DND-41 (cell line): ENCODE data around the gene TSPYL1.

Experiments used
- ATAC-seq: fragments of 200-7000 bp; cut with Tn5 transposase; 3 replicates; pipeline ENCODE4 v1.9.1; 2021; ENCODE audit warnings: low read depth; ENCODE audit not compliant: insufficient read depth
- DNase-seq: peaks from one replicate; pipeline ENCODE4 v3.0.0-alpha.2; 2020
- H2AFZ ChIP-seq: 2 replicates; pipeline ENCODE4 v1.6.0; 2012; ENCODE audit warnings: low read depth, low read length
- H3K27ac ChIP-seq: 2 replicates; pipeline ENCODE4 v1.5.1; 2012; ENCODE audit warnings: low read length, inconsistent platforms
- H3K27me3 ChIP-seq: fragments of 200-600 bp; sonication (generic); 2 replicates; pipeline ENCODE4 v1.6.0; 2012; ENCODE audit warnings: low read length, mild to moderate bottlenecking, inconsistent platforms; ENCODE audit not compliant: insufficient read depth, poor library complexity
- H3K36me3 ChIP-seq: 2 replicates; pipeline ENCODE4 v1.5.1; 2012; ENCODE audit warnings: low read length, inconsistent platforms; ENCODE audit not compliant: insufficient read depth
- H3K4me1 ChIP-seq: 2 replicates; pipeline ENCODE4 v1.5.1; 2012; ENCODE audit warnings: mild to moderate bottlenecking, low read length; ENCODE audit not compliant: insufficient read depth
- H3K4me2 ChIP-seq: 2 replicates; pipeline ENCODE4 v1.6.0; 2012; ENCODE audit warnings: mild to moderate bottlenecking, moderate library complexity, low read length, inconsistent platforms; ENCODE audit not compliant: insufficient read depth
- H3K4me3 ChIP-seq, 2 experiments: fragments of 200-600 bp in 1 of 2; shearing (Covaris generic) in 1 of 2; 2 replicates each; pipeline ENCODE4 v1.5.1; 2012 to 2016; ENCODE audit warnings: inconsistent platforms in 2 of 2, low read length in 2 of 2, mild to moderate bottlenecking in 2 of 2, low read depth in 1 of 2, moderate library complexity in 1 of 2
- H3K79me2 ChIP-seq: 2 replicates; pipeline ENCODE4 v1.6.0; 2012; ENCODE audit warnings: low read length, inconsistent platforms; ENCODE audit not compliant: insufficient read depth
- H3K9ac ChIP-seq: 2 replicates; pipeline ENCODE4 v1.6.0; 2012; ENCODE audit warnings: low read depth, mild to moderate bottlenecking, inconsistent platforms, low read length, moderate library complexity
- H3K9me3 ChIP-seq: 2 replicates; pipeline ENCODE4 v1.5.1; 2012; ENCODE audit warnings: low read length, moderate library complexity, mild to moderate bottlenecking, inconsistent platforms; ENCODE audit not compliant: insufficient read depth, severe bottlenecking
- H4K20me1 ChIP-seq: 2 replicates; pipeline ENCODE4 v1.6.0; 2012; ENCODE audit warnings: low read length; ENCODE audit not compliant: insufficient read depth
- EZH2 ChIP-seq: IDR thresholded peaks from 3 replicates; pipeline ENCODE4 v1.6.1; 2012; ENCODE audit warnings: borderline replicate concordance, low read depth, mild to moderate bottlenecking, moderate library complexity, low read length, inconsistent platforms; ENCODE audit not compliant: severe bottlenecking
- TF ChIP-seq, protein P1 (sequence below): IDR thresholded peaks from 2 replicates; pipeline ENCODE4 v1.5.1; 2012; ENCODE audit warnings: borderline replicate concordance, low read length, moderate library complexity, mild to moderate bottlenecking; ENCODE audit not compliant: poor library complexity, severe bottlenecking; ENCODE audit errors: extremely low read depth

The TSPYL1 gene

DNA sequence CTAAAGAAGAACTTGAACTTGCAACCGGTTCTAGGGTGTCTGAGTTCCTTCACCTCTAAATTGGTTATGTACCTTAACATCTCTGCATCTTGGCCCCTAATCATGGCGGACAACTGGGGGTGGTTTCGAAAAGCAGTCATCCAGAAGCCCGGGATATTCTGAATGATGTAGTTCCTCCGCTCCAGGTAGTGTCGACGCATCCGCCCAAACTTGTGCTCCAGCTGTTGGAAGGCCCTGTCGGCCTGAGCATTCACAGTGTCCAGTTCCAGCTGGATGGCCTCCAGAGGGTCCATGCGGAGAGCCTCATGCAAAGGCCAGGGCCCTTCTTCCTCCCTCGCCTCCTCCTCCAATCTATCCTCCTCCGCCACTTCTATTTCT, 887 bp downstream of the TSPYL1 start:
- no peak for TF ChIP-seq EZH2
- TF ChIP-seq, protein P1, sequence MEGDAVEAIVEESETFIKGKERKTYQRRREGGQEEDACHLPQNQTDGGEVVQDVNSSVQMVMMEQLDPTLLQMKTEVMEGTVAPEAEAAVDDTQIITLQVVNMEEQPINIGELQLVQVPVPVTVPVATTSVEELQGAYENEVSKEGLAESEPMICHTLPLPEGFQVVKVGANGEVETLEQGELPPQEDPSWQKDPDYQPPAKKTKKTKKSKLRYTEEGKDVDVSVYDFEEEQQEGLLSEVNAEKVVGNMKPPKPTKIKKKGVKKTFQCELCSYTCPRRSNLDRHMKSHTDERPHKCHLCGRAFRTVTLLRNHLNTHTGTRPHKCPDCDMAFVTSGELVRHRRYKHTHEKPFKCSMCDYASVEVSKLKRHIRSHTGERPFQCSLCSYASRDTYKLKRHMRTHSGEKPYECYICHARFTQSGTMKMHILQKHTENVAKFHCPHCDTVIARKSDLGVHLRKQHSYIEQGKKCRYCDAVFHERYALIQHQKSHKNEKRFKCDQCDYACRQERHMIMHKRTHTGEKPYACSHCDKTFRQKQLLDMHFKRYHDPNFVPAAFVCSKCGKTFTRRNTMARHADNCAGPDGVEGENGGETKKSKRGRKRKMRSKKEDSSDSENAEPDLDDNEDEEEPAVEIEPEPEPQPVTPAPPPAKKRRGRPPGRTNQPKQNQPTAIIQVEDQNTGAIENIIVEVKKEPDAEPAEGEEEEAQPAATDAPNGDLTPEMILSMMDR: no peak
- DNase-seq: no peak
- Histone ChIP-seq H2AFZ (peak overlapping the region; percentile 90; the same call in 1 of the 2 replicates), H3K4me2 (peak overlapping the region; percentile 98), H3K4me1 (peaks cover 60% of the 10 kb centered on the region), H3K36me3 (peaks cover 50% of the 10 kb centered on the region), H3K79me2 (peaks cover 64% of the 10 kb centered on the region), H3K9me3 (no peaks in the 10 kb centered on the region), H3K9ac (peak overlapping the region; percentile 93), H3K27me3 (no peaks in the 10 kb centered on the region), H3K27ac (peak overlapping the region; percentile 92), H4K20me1 (peaks cover 28% of the 10 kb centered on the region), H3K4me3 (peak overlapping the region; percentile 60 to 95)
- ATAC-seq: no peak

DNA sequence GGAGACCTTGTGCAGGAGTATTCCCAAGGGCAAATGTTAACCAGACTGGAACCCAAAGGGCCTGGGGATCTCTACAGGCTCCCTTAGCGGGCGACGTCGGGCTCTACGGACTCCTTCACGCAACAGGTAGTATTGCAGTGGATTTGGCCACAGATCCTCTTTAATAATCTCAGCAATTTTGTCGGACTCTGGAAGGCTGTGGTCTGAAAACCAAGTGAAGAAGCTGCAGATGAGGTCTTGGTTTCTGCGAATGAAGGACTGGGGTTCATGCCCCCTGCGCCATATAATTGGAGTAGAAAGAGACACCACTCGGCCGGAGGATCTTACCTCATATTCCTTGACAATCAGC, 1.3 kb downstream of the TSPYL1 start:
- peaks cover 60% of the 10 kb centered on the region for H3K4me1 ChIP-seq

DNA sequence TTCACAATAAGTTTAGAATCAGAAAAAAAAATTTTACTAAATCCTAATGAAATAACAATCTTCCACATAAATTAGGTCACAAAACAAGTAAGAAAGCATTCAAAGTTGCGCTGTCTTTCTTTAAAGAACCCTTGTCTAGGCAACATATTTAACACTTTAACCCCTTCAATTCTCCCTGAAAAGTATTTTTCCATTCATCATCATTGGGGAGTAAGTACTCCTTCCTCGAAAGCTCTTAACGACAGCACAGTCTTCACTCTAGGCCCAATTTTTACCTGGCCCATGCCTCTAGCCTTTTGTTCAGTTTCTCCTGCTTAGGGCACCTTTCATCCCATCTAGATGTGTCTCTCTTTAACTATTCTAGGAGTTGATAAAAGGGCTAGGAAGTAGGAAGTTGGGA, 2.6 kb downstream of the TSPYL1 start:
- Histone ChIP-seq H3K9me3 (no peaks in the 10 kb centered on the region), H3K9ac (peak overlapping the region; percentile 93)

More for the DNA sequence above, 1.3 kb downstream of the TSPYL1 start:
- ATAC-seq (no peak), DNase-seq (no peak)
- Histone ChIP-seq H3K27ac (peak overlapping the region; percentile 92), H4K20me1 (peaks cover 28% of the 10 kb centered on the region), H3K4me2 (peak overlapping the region; percentile 98), H3K4me3 (peak overlapping the region; percentile 60 to 95; a peak in 3 of 4 replicates), H2AFZ (no peak overlapping the region), H3K9ac (peak overlapping the region; percentile 93), H3K9me3 (no peaks in the 10 kb centered on the region), H3K36me3 (peaks cover 52% of the 10 kb centered on the region), H3K27me3 (no peaks in the 10 kb centered on the region), H3K79me2 (peaks cover 65% of the 10 kb centered on the region)
- no peak for TF ChIP-seq EZH2
- TF ChIP-seq, protein P1: no peak

More for the DNA sequence above, 2.6 kb downstream of the TSPYL1 start:
- Histone ChIP-seq H3K4me2 (peak overlapping the region; percentile 98), H2AFZ (no peak overlapping the region), H3K4me3 (peak overlapping the region; percentile 2 to 95; a peak in 3 of 4 replicates), H3K27me3 (no peaks in the 10 kb centered on the region), H4K20me1 (peaks cover 28% of the 10 kb centered on the region), H3K36me3 (peaks cover 60% of the 10 kb centered on the region), H3K27ac (no peak overlapping the region; the same call in 1 of the 2 replicates), H3K79me2 (peaks cover 67% of the 10 kb centered on the region), H3K4me1 (peaks cover 60% of the 10 kb centered on the region)
- TF ChIP-seq, protein P1: no peak
- no peak for TF ChIP-seq EZH2
- no peak for ATAC-seq
- no peak for DNase-seq
